ENCODE results near the gene RPTN. TPM values are rescaled to one million over a fixed set of nuclear protein-coding genes. Genes with fewer than 3 reads are reported as not detected.

Gene RPTN
- total and polyA plus RNA-seq, 2 of the 4 experiments (the other 2 are of a cell fraction): not detected

DNA sequence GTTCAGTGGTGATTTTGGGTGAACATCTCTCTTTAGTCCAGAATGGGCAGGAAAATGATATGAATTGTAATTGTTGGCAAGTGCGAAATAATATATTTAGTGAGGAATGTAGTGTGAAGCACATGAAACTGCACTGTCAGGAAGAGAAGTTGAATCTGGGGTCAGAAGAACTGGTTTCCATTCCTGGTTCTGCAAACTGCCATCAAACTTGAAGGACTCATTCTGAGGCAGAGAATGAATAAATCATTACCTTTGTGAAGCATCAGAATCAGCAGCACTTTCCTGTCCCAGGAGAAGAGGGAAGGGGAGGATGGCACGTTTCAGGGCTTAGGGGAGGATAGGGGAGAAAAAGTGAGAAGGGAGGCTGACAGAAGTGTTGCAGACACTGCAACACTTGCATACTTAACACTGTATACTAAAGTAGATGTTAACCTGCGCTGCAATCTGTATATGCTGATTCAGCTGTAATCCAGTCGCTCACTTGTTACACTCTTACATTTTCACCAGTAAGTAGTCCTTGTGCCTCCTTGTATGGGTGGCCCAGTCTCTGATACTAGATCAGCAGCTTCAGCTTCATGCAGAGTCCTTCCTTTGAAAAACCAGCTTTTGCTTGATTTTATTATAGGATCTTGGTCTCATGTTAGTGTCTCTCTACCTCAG lies 10.5 kb upstream of the RPTN start:
- Histone ChIP-seq H3K79me1 (ENCODE audit: low read depth in 1 of 2, low read length in 2 of 2) (no peaks in the 10 kb centered on the region), H2AFZ (replicated peaks; ENCODE audit: low read length, poor library complexity) (no peak overlapping the region), H3K9me1 (ENCODE audit: insufficient read depth, low read length) (no peaks in the 10 kb centered on the region), H3K27ac (ENCODE audit: insufficient read depth, low read length) (no peak overlapping the region), H2BK20ac (ENCODE audit: low read depth, low read length) (no peak overlapping the region), H4K5ac (ENCODE audit: low read depth, low read length) (no peak overlapping the region), H3K23ac (ENCODE audit: low read depth, low read length) (no peak overlapping the region), H3K4ac (ENCODE audit: low read depth, low read length) (no peak overlapping the region), H3K36me3 (ENCODE audit: control insufficient read depth, insufficient read depth, low read length) (no peaks in the 10 kb centered on the region), H2BK120ac (ENCODE audit: low read depth, low read length) (no peak overlapping the region), H4K8ac (ENCODE audit: low read depth in 2 of 2, low read length in 2 of 2) (no peak overlapping the region), H3K9ac (ENCODE audit: low read depth, low read length) (no peak overlapping the region), H2BK15ac (ENCODE audit: low read depth, low read length) (no peak overlapping the region), H3K27me3 (ENCODE audit: control insufficient read depth, insufficient read depth, low read length) (peaks cover 5% of the 10 kb centered on the region; the same call in 1 of the 2 replicates), H3K4me1 (ENCODE audit: control insufficient read depth, insufficient read depth, low read length) (no peaks in the 10 kb centered on the region), H2AK9ac (replicated peaks; ENCODE audit: low read depth, low read length, poor library complexity) (no peak overlapping the region), H3K4me3 (ENCODE audit: insufficient read depth, low read depth, low read length) (no peak overlapping the region), H3K4me2 (ENCODE audit: low read depth, low read length) (no peak overlapping the region), H3K9me3 (ENCODE audit: control insufficient read depth, insufficient read depth, low read length) (no peaks in the 10 kb centered on the region), H4K91ac (ENCODE audit: insufficient read depth, low read depth, low read length) (no peak overlapping the region), H4K20me1 (ENCODE audit: insufficient read depth, low read length) (no peaks in the 10 kb centered on the region), H2BK5ac (ENCODE audit: low read depth, low read length, poor library complexity, severe bottlenecking) (no peak overlapping the region), H3K18ac (ENCODE audit: low read depth, low read length) (no peak overlapping the region), H3K56ac (ENCODE audit: extremely low read depth, insufficient read depth, low read length) (no peak overlapping the region), H3K14ac (replicated peaks; ENCODE audit: low read depth, low read length) (no peak overlapping the region), H2AK5ac (ENCODE audit: low read depth, low read length) (no peak overlapping the region)
- POLR2A ChIA-PET (ENCODE audit: unreplicated experiment): no interaction called here
- dilution Hi-C loops (cut with HindIII; ENCODE audit: low sequenced_read_pairs, unreplicated experiment) (no loop called here), in situ Hi-C loops (cut with MboI; ENCODE audit: low sequenced_read_pairs) (no loop called here), intact Hi-C loops (cut with micrococcal nuclease) (no loop called here)
- ATAC-seq (ENCODE audit: low read depth) (no peak), DNase-seq (no peak)
- TF ChIP-seq FOS (IDR thresholded peaks at IDR 0.05; ENCODE audit: low read depth, low read length) (no peak), BHLHE40 (IDR thresholded peaks at IDR 0.05; ENCODE audit: low read depth, low read length) (no peak), CEBPB (IDR thresholded peaks at IDR 0.05; ENCODE audit: low read depth, low read length) (no peak), CHD1 (IDR thresholded peaks at IDR 0.05; ENCODE audit: low read depth, low read length) (no peak), RAD21 (IDR thresholded peaks at IDR 0.05; ENCODE audit: low read length) (no peak), MXI1 (IDR thresholded peaks at IDR 0.05; ENCODE audit: borderline replicate concordance, low read depth, low read length) (no peak), MAFK (IDR thresholded peaks at IDR 0.05; ENCODE audit: low read depth, low read length) (peak; percentile 83)
- CTCF ChIA-PET: no interaction called here
- no TSS peak for BruUV-seq (replicated peaks)
- no CpG with 5 or more reads among the region's 4 CpGs for WGBS, 2 experiments (ENCODE audit: extremely low coverage in 2 of 2, insufficient read length in 1 of 2)

All from IMR-90 (cell line).